SK-N-SH (cell line): ENCODE data around the gene SWAP70. TPM values are rescaled to one million over a fixed set of nuclear protein-coding genes. Genes with fewer than 3 reads are reported as not detected.
A peak's percentile ranks its signal among the peaks of the same experiment; 100 is the strongest.

Source experiments
- CTCF ChIA-PET: fragments of 300-600, 350-600 bp; formaldehyde crosslinking; extraction: SDS; loops from one replicate; lab custom pipeline; 2021; lab: Yijun Ruan, JAX
- POLR2A ChIA-PET: fragments of 350-600 bp; sonication (Branson Sonifier 250); formaldehyde crosslinking; extraction: SDS; loops from one replicate; lab custom pipeline; 2020; ENCODE audit warnings: antibody characterized with exemption, inconsistent platforms; lab: Yijun Ruan, JAX
- DNase-seq: peaks from one replicate; pipeline ENCODE4 v3.0.0; 2012
- H2AFZ ChIP-seq: fragments of 200-600 bp; sonication (generic); 2 replicates; pipeline ENCODE4 v1.8.1; 2016; ENCODE audit warnings: antibody characterized with exemption, mild to moderate bottlenecking, low read depth
- H3F3A ChIP-seq: fragments of 200-600 bp; sonication (generic); replicated peaks from 2 replicates; pipeline ENCODE3; 2016; ENCODE audit warnings: antibody characterized with exemption, mild to moderate bottlenecking; ENCODE audit not compliant: insufficient read depth
- H3K27ac ChIP-seq, 2 experiments: fragments of 200-500 bp in 1 of 2; fragments of 200-600 bp in 1 of 2; sonication (Bioruptor generic) in 1 of 2; sonication (generic), shearing (Covaris generic) in 1 of 2; 2 replicates each; pipeline versions ENCODE4 v1.5.1 to v1.6.1; 2014 to 2016; ENCODE audit warnings: low read depth in 2 of 2, inconsistent platforms in 1 of 2, low read length in 1 of 2, mild to moderate bottlenecking in 1 of 2, mixed read lengths in 1 of 2
- H3K27me3 ChIP-seq: fragments of 200-600 bp; sonication (generic), shearing (Covaris generic); 2 replicates; pipeline ENCODE4 v1.6.1; 2016; ENCODE audit warnings: mixed run types; ENCODE audit not compliant: insufficient read depth
- H3K36me3 ChIP-seq, 2 experiments: fragments of 200-500 bp in 1 of 2; fragments of 200-600 bp in 1 of 2; sonication (Bioruptor generic) in 1 of 2; sonication (generic) in 1 of 2; replicated peaks in 1 of 2; 2 replicates each; pipeline versions ENCODE3 to v1.5.1; 2014 to 2016; ENCODE audit warnings: low read length in 1 of 2, mild to moderate bottlenecking in 1 of 2; ENCODE audit not compliant: insufficient read depth in 2 of 2, control insufficient read depth in 1 of 2
- H3K4me1 ChIP-seq, 2 experiments: fragments of 200-500 bp in 1 of 2; fragments of 200-600 bp in 1 of 2; sonication (Bioruptor generic) in 1 of 2; sonication (generic), shearing (Covaris generic) in 1 of 2; 2 replicates each; pipeline versions ENCODE4 v1.5.1 to v1.6.1; 2014 to 2016; ENCODE audit warnings: low read depth in 1 of 2, low read length in 1 of 2, mixed run types in 1 of 2; ENCODE audit not compliant: insufficient read depth in 2 of 2, control insufficient read depth in 1 of 2
- H3K4me2 ChIP-seq: fragments of 200-600 bp; sonication (generic), shearing (Covaris generic); 2 replicates; pipeline ENCODE4 v1.6.1; 2017; ENCODE audit warnings: mixed run types
- H3K4me3 ChIP-seq, 2 experiments: fragments of 200-500 bp in 1 of 2; fragments of 200-600 bp in 1 of 2; sonication (Bioruptor generic) in 1 of 2; sonication (generic), shearing (Covaris generic) in 1 of 2; 2 replicates each; pipeline versions ENCODE4 v1.5.1 to v1.8.1; 2014 to 2016; ENCODE audit warnings: low read depth in 2 of 2, inconsistent platforms in 1 of 2, low read length in 1 of 2, mild to moderate bottlenecking in 1 of 2, mixed read lengths in 1 of 2, moderate library complexity in 1 of 2
- H3K79me2 ChIP-seq: fragments of 200-600 bp; sonication (generic); 2 replicates; pipeline ENCODE4 v1.8.1; 2017; ENCODE audit warnings: mild to moderate bottlenecking; ENCODE audit not compliant: insufficient read depth
- H3K9ac ChIP-seq: fragments of 200-600 bp; sonication (generic); 2 replicates; pipeline ENCODE4 v1.6.1; 2017; ENCODE audit warnings: mixed run types
- H3K9me2 ChIP-seq: fragments of 200-600 bp; sonication (generic); 2 replicates; pipeline ENCODE4 v1.6.1; 2017; ENCODE audit warnings: mixed run types
- H3K9me3 ChIP-seq: fragments of 200-600 bp; sonication (generic); 2 replicates; pipeline ENCODE4 v1.6.1; 2017; ENCODE audit warnings: mixed run types, mild to moderate bottlenecking, moderate library complexity
- H4K20me1 ChIP-seq: fragments of 200-600 bp; sonication (generic); 2 replicates; pipeline ENCODE4 v1.6.1; 2017; ENCODE audit warnings: mild to moderate bottlenecking, mixed run types; ENCODE audit not compliant: insufficient read depth
- CHD2 ChIP-seq: fragments of 150-350 bp; IDR thresholded peaks from 2 replicates; pipeline ENCODE4 v1.6.1; 2018; ENCODE audit warnings: low read length; ENCODE audit not compliant: partially characterized antibody
- ELF1 ChIP-seq: IDR thresholded peaks from 2 replicates; pipeline ENCODE4 v1.4.0; 2012
- EP300 ChIP-seq, 2 experiments: IDR thresholded peaks; 2 replicates each; pipeline versions ENCODE4 v1.4.0 to v1.6.1; 2012; ENCODE audit warnings: borderline replicate concordance in 1 of 2, low read depth in 1 of 2, low read length in 1 of 2
- EZH2phosphoT487 ChIP-seq: fragments of 200-600 bp; sonication (generic); IDR thresholded peaks from 2 replicates; pipeline ENCODE4 v1.6.1; 2017; ENCODE audit warnings: low read depth, mixed run types, mild to moderate bottlenecking, antibody characterized with exemption, moderate library complexity, borderline replicate concordance
- FOXJ3 ChIP-seq: sonication (generic); formaldehyde crosslinking; IDR thresholded peaks from 2 replicates; pipeline ENCODE4 v1.5.1; 2020; ENCODE audit warnings: mild to moderate bottlenecking, missing genetic modification reagents
- GABPA ChIP-seq: IDR thresholded peaks from 2 replicates; pipeline ENCODE4 v1.4.0; 2012; ENCODE audit warnings: low read depth, mild to moderate bottlenecking
- GATA2 ChIP-seq: sonication (generic); formaldehyde crosslinking; IDR thresholded peaks from 2 replicates; pipeline ENCODE4 v1.5.0; 2020; ENCODE audit warnings: mild to moderate bottlenecking, missing genetic modification reagents
- IRF3 ChIP-seq: fragments of 150-350 bp; IDR thresholded peaks from 2 replicates; pipeline ENCODE4 v1.6.1; 2016; ENCODE audit warnings: mild to moderate bottlenecking, low read depth, low read length
- MEF2A ChIP-seq: IDR thresholded peaks from 2 replicates; pipeline ENCODE4 v1.4.0; 2012; ENCODE audit warnings: low read depth, borderline replicate concordance
- MXI1 ChIP-seq: IDR thresholded peaks from 2 replicates; pipeline ENCODE4 v1.6.1; 2012; ENCODE audit warnings: mild to moderate bottlenecking, low read depth, low read length, improper control_type of control experiment
- NFIC ChIP-seq: IDR thresholded peaks from 2 replicates; pipeline ENCODE4 v1.4.0; 2012; ENCODE audit warnings: borderline replicate concordance
- NRF1 ChIP-seq: IDR thresholded peaks from 2 replicates; pipeline ENCODE4 v1.6.1; 2012; ENCODE audit warnings: low read depth, mild to moderate bottlenecking, low read length
- RAD21 ChIP-seq: IDR thresholded peaks from 2 replicates; pipeline ENCODE4 v1.6.1; 2012; ENCODE audit warnings: mild to moderate bottlenecking, low read length
- REST ChIP-seq: IDR thresholded peaks from 2 replicates; pipeline ENCODE4 v1.6.1; 2012; ENCODE audit warnings: mild to moderate bottlenecking, low read depth, low read length, moderate library complexity
- RFX5 ChIP-seq: IDR thresholded peaks from 2 replicates; pipeline ENCODE4 v1.6.1; 2012; ENCODE audit warnings: mild to moderate bottlenecking, improper control_type of control experiment, low read length
- RXRA ChIP-seq: IDR thresholded peaks from 2 replicates; pipeline ENCODE4 v1.4.0; 2012; ENCODE audit warnings: low read depth, mild to moderate bottlenecking, borderline replicate concordance
- SIN3A ChIP-seq: IDR thresholded peaks from 2 replicates; pipeline ENCODE4 v1.6.1; 2012; ENCODE audit warnings: low read depth, mild to moderate bottlenecking, low read length, moderate library complexity, borderline replicate concordance
- SMC3 ChIP-seq: IDR thresholded peaks from 2 replicates; pipeline ENCODE4 v1.6.1; 2012; ENCODE audit warnings: low read depth, low read length, improper control_type of control experiment
- TAF1 ChIP-seq: IDR thresholded peaks from 2 replicates; pipeline ENCODE4 v1.6.1; 2012; ENCODE audit warnings: low read depth, mild to moderate bottlenecking, low read length, moderate library complexity, borderline replicate concordance
- TCF12 ChIP-seq: IDR thresholded peaks from 2 replicates; pipeline ENCODE4 v1.4.0; 2012
- TEAD4 ChIP-seq: IDR thresholded peaks from 2 replicates; pipeline ENCODE4 v1.4.0; 2012; ENCODE audit warnings: mild to moderate bottlenecking, borderline replicate concordance; ENCODE audit not compliant: insufficient read depth
- USF2 ChIP-seq: fragments of 150-350 bp; IDR thresholded peaks from 2 replicates; pipeline ENCODE4 v1.6.1; 2017; ENCODE audit warnings: antibody characterized with exemption, low read length, low read depth, borderline replicate concordance
- WGBS: methylation state at CpG from one replicate; pipeline ENCODE4 v1.1.6; 2017; ENCODE audit warnings: low lambda C conversion rate; 5-methylcytosine and 5-hydroxymethylcytosine counted together
- polyA plus RNA-seq, 3 experiments: library from polyadenylated mRNA; depleted of rRNA; stranded (reverse); fragments of >200 nt; gene quantifications; 2 replicates each; pipeline ENCODE4 v1.2.3, GENCODE V29; 2012

Gene SWAP70
- polyA plus RNA-seq, 1 of the 3 experiments (the other 2 are of a cell fraction), result 10.6 TPM

- no peaks in the 10 kb centered on the region for H3F3A ChIP-seq
- no peak for TF ChIP-seq TAF1
- no peak for TF ChIP-seq CHD2
- no peak for TF ChIP-seq TEAD4
- no peak for TF ChIP-seq SMC3
- TF ChIP-seq RFX5, result no peak
- TF ChIP-seq EZH2phosphoT487, result no peak
- no peak for TF ChIP-seq USF2
- no peak for TF ChIP-seq IRF3
- no peak for TF ChIP-seq RAD21
- no peak for TF ChIP-seq NFIC
- no peak for TF ChIP-seq ELF1
- no peak for TF ChIP-seq GATA2 (CRISPR knock-in tag)
- no peak for TF ChIP-seq MXI1
- no peak for TF ChIP-seq SIN3A
- TF ChIP-seq, all 33 proteins: peak for 0
- Histone ChIP-seq H3K9ac (no peak overlapping the region), H2AFZ (no peak overlapping the region), H3K9me3 (no peaks in the 10 kb centered on the region), H4K20me1 (no peaks in the 10 kb centered on the region), H3K4me1 (peaks cover 0 to 3% of the 10 kb centered on the region in 2 experiments; a peak in 1 of 4 replicates), H3K79me2 (peaks cover 85% of the 10 kb centered on the region), H3K4me2 (no peak overlapping the region), H3K4me3 (no peak overlapping the region), H3K36me3 (no peaks in the 10 kb centered on the region), H3K9me2 (no peaks in the 10 kb centered on the region), H3K27me3 (no peaks in the 10 kb centered on the region), H3K27ac (peak overlapping the region in 1 of 2 experiments; percentile 31; a peak in 1 of 4 replicates)
- ChIA-PET POLR2A (no interaction called here), CTCF (interaction anchor here (0.8 to 1.3 kb wide), 2 partner anchors 8 to 65 kb away, joined by 3 to 4 read pairs; no protein-coding TSS in a partner anchor)
- no peak for DNase-seq
These were observed 14.1 kb downstream of the SWAP70 start for GRCh38 chr11:9677951-9678350.

GRCh38 chr11:9678576-9678975 lies 14.7 kb downstream of the SWAP70 start:
- 97% methylated on average over 4 of the region's 4 CpGs for WGBS
- no peaks in the 10 kb centered on the region for H3K36me3 ChIP-seq
- no peaks in the 10 kb centered on the region for H3K9me3 ChIP-seq
- H2AFZ ChIP-seq, result no peak overlapping the region
- no peak overlapping the region for H3K4me2 ChIP-seq
- no peak overlapping the region for H3K9ac ChIP-seq
- POLR2A ChIA-PET, result no interaction called here
- H3K4me3 ChIP-seq, result no peak overlapping the region
- H3K4me1 ChIP-seq, result peaks cover 0 to 3% of the 10 kb centered on the region in 2 experiments; a peak in 1 of 4 replicates
- no peaks in the 10 kb centered on the region for H4K20me1 ChIP-seq
- TF ChIP-seq TEAD4 (no peak), RAD21 (no peak), RXRA (no peak), EP300 (IDR thresholded peaks at IDR 0.05; ENCODE audit: borderline replicate concordance in 1 of 2, low read depth in 1 of 2, low read length in 1 of 2) (no peak), TCF12 (no peak), GABPA (no peak), USF2 (no peak), FOXJ3 (CRISPR knock-in tag) (no peak), NRF1 (no peak), MEF2A (no peak), REST (no peak)
- no peaks in the 10 kb centered on the region for H3F3A ChIP-seq
- no peak overlapping the region for H3K27ac ChIP-seq
- peaks cover 79% of the 10 kb centered on the region for H3K79me2 ChIP-seq
- CTCF ChIA-PET, result interaction anchor here (0.9 kb wide), 1 partner anchor 9 kb away, joined by 5 read pairs; no protein-coding TSS in a partner anchor
- H3K9me2 ChIP-seq, result no peaks in the 10 kb centered on the region
- no peaks in the 10 kb centered on the region for H3K27me3 ChIP-seq
- no peak for DNase-seq
